ENCODE data around the gene AMACR. TPM values are rescaled to one million over a fixed set of nuclear protein-coding genes. Genes with fewer than 3 reads are reported as not detected.

The AMACR gene
- total and polyA plus RNA-seq, 9 of the 15 experiments (the other 6 are each of a cell fraction or from before 2014, with no cell fraction given) = 0.72 to 4.6 (median 4.0) TPM

DNA sequence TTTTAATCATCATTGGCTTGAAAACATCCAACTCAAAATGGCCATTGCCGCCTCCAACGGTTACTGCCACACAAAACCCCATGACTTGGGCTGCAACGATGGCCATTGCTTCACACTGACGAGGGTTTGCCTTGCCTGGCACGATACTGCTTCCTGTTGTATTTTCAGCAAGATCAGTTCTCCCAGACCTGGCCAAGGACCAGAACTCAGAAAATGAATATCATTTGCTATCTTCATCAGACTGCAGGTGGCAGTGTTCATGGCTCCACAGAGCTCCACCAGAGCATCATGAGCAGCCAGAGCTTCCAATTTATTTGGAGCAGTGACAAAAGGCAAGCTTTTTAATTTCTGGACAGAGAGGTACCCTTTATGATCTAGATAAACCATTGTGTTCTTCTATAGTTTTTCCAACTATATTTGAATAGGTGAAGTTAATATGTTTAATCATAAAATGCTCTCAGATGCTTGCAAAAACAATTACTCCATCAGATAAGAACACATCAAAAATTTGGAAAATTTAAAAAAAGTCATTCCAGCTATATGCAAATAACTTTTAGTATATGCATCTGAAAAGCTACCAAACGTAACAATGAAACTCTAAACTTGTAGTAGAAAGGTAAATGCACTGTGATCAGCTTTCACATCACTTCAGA lies 10.4 kb downstream of the AMACR start:
- no peaks in the 10 kb centered on the region for H3K9me1 ChIP-seq (ENCODE audit: control insufficient read depth, insufficient read depth, low read length)
- no peak for TF ChIP-seq EZH2 (IDR thresholded peaks at IDR 0.05; ENCODE audit: borderline replicate concordance, low read depth, low read length)
- TF ChIP-seq TRIM24 (IDR thresholded peaks at IDR 0.05) = no peak
- TF ChIP-seq, protein P1, sequence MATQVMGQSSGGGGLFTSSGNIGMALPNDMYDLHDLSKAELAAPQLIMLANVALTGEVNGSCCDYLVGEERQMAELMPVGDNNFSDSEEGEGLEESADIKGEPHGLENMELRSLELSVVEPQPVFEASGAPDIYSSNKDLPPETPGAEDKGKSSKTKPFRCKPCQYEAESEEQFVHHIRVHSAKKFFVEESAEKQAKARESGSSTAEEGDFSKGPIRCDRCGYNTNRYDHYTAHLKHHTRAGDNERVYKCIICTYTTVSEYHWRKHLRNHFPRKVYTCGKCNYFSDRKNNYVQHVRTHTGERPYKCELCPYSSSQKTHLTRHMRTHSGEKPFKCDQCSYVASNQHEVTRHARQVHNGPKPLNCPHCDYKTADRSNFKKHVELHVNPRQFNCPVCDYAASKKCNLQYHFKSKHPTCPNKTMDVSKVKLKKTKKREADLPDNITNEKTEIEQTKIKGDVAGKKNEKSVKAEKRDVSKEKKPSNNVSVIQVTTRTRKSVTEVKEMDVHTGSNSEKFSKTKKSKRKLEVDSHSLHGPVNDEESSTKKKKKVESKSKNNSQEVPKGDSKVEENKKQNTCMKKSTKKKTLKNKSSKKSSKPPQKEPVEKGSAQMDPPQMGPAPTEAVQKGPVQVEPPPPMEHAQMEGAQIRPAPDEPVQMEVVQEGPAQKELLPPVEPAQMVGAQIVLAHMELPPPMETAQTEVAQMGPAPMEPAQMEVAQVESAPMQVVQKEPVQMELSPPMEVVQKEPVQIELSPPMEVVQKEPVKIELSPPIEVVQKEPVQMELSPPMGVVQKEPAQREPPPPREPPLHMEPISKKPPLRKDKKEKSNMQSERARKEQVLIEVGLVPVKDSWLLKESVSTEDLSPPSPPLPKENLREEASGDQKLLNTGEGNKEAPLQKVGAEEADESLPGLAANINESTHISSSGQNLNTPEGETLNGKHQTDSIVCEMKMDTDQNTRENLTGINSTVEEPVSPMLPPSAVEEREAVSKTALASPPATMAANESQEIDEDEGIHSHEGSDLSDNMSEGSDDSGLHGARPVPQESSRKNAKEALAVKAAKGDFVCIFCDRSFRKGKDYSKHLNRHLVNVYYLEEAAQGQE (IDR thresholded peaks at IDR 0.05; ENCODE audit: borderline replicate concordance) = peak; percentile 35; the same call in 1 of the 2 replicates
- TF ChIP-seq, protein P1 (CRISPR knock-in tag; IDR thresholded peaks at IDR 0.05; ENCODE audit: low read depth) = no peak
- 0 out of 2 replicates have a peak, but pooled peaks have one; percentile 30 for TF ChIP-seq ARID3A (IDR thresholded peaks at IDR 0.05; ENCODE audit: borderline replicate concordance, low read depth, low read length)
- peak; percentile 47; the same call in 1 of the 2 replicates for TF ChIP-seq SMC3 (conservative IDR thresholded peaks at IDR 0.05; ENCODE audit: insufficient read depth, low read depth, low read length)
- peak in 1 of 2 experiments; percentile 65; a peak in 1 of 4 replicates for TF ChIP-seq RCOR1 (IDR thresholded peaks at IDR 0.05; ENCODE audit: borderline replicate concordance in 1 of 2, low read depth in 2 of 2, low read length in 2 of 2)
- TF ChIP-seq, protein P2, sequence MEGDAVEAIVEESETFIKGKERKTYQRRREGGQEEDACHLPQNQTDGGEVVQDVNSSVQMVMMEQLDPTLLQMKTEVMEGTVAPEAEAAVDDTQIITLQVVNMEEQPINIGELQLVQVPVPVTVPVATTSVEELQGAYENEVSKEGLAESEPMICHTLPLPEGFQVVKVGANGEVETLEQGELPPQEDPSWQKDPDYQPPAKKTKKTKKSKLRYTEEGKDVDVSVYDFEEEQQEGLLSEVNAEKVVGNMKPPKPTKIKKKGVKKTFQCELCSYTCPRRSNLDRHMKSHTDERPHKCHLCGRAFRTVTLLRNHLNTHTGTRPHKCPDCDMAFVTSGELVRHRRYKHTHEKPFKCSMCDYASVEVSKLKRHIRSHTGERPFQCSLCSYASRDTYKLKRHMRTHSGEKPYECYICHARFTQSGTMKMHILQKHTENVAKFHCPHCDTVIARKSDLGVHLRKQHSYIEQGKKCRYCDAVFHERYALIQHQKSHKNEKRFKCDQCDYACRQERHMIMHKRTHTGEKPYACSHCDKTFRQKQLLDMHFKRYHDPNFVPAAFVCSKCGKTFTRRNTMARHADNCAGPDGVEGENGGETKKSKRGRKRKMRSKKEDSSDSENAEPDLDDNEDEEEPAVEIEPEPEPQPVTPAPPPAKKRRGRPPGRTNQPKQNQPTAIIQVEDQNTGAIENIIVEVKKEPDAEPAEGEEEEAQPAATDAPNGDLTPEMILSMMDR (IDR thresholded peaks at IDR 0.05 in 2 of 3, conservative IDR thresholded peaks at IDR 0.05 in 1 of 3; ENCODE audit: insufficient read depth in 2 of 3, low read depth in 1 of 3, low read length in 3 of 3) = peak; percentile 67 to 71 (median 68)
- 0 out of 2 replicates have a peak, but pooled peaks have one; percentile 20 for TF ChIP-seq CTBP1 (IDR thresholded peaks at IDR 0.05; ENCODE audit: borderline replicate concordance)

More for the DNA sequence above, 10.4 kb downstream of the AMACR start:
- ATAC-seq = peak; percentile 84
- Histone ChIP-seq H3K4me2 (ENCODE audit: insufficient read depth, low read length) (no peak overlapping the region), H3K27ac (ENCODE audit: extremely low read depth, low read depth, low read length) (no peak overlapping the region), H3K4me1 (replicated peaks in 1 of 2; ENCODE audit: control insufficient read depth in 2 of 2, insufficient read depth in 2 of 2, low read length in 2 of 2) (no peaks in the 10 kb centered on the region), H4K20me1 (replicated peaks; ENCODE audit: control insufficient read depth, insufficient read depth, low read length) (no peaks in the 10 kb centered on the region), H3K27me3 (ENCODE audit: control insufficient read depth in 2 of 2, insufficient read depth in 2 of 2, low read length in 2 of 2) (no peaks in the 10 kb centered on the region), H3K4me3 (no peak overlapping the region), H3K36me3 (ENCODE audit: control insufficient read depth, insufficient read depth, low read length) (no peaks in the 10 kb centered on the region), H3K79me2 (ENCODE audit: control insufficient read depth, insufficient read depth, low read length) (no peaks in the 10 kb centered on the region), H3K9me3 (replicated peaks; ENCODE audit: control insufficient read depth, insufficient read depth, low read depth, low read length) (no peaks in the 10 kb centered on the region), H3K9ac (ENCODE audit: insufficient read depth in 1 of 2, low read depth in 2 of 2, low read length in 2 of 2) (no peak overlapping the region; a peak in 1 of 4 replicates), H2AFZ (ENCODE audit: low read depth, low read length) (no peak overlapping the region)
- POLR2A ChIA-PET = interaction anchor here (1.6 kb wide), 1 partner anchor 9 kb away, joined by 5 read pairs; no protein-coding TSS in a partner anchor
- intact Hi-C loops (cut with micrococcal nuclease) (loop anchor here (5.0 kb wide), 1 partner anchor 455 kb away; no protein-coding TSS in a partner anchor), in situ Hi-C loops (cut with MboI) (no loop called here)
- DNase-seq (ENCODE audit: extremely low read depth in 1 of 4, low spot score in 3 of 4) = peak in 2 of 4 experiments; percentile 41 to 56
- CTCF ChIA-PET (ENCODE audit: low intra/inter-chr PET ratio) = interaction anchor here (0.5 to 1.3 kb wide), 2 partner anchors 901 to 902 kb away, joined by 3 to 4 read pairs; no protein-coding TSS in a partner anchor
- WGBS (ENCODE audit: insufficient coverage, low coverage, missing lambda C conversion rate) = 9% methylated on average over 6 of the region's 6 CpGs
- BruUV-seq (replicated peaks) = no TSS peak
- peak; percentile 88 for FAIRE-seq

Data from K562 (cell line).